H1 (cell line): ENCODE results near the gene RGS9BP. TPM values are rescaled to one million over a fixed set of nuclear protein-coding genes. Genes with fewer than 3 reads are reported as not detected.

Experiments used
- CTCF ChIA-PET: fragments of 300-600 bp; sonication (Branson Sonifier 250); formaldehyde crosslinking; loops from one replicate; lab custom pipeline; 2021; ENCODE audit not compliant: partially characterized antibody; lab: Charles Lee
- POLR2A ChIA-PET: fragments of 300-600 bp; sonication (Branson Sonifier 250); formaldehyde crosslinking; loops from one replicate; lab custom pipeline; 2021; ENCODE audit warnings: inconsistent platforms; ENCODE audit not compliant: partially characterized antibody; lab: Charles Lee
- DNase-seq, 2 experiments: peaks; one replicate each; pipeline versions ENCODE4 v3.0.0 to v3.0.0-alpha.2; 2010 to 2022; ENCODE audit warnings: low spot score in 2 of 2, low read depth in 1 of 2, mixed read lengths in 1 of 2
- FAIRE-seq: peaks from 2 replicates; lab custom pipeline; 2011; peaks lifted over from hg19 to GRCh38; lab: Jason Lieb, UNC
- H2AFZ ChIP-seq: 2 replicates; pipeline ENCODE4 v1.8.1; 2012; ENCODE audit warnings: low read length, inconsistent platforms
- H2AK5ac ChIP-seq: 2 replicates; pipeline ENCODE4 v1.6.1; 2013; ENCODE audit warnings: low read depth, low read length
- H2BK120ac ChIP-seq: replicated peaks from 2 replicates; pipeline ENCODE3; 2013; ENCODE audit warnings: low read depth, low read length, inconsistent platforms
- H2BK12ac ChIP-seq: 2 replicates; pipeline ENCODE4 v1.6.1; 2013; ENCODE audit warnings: low read depth, low read length
- H2BK15ac ChIP-seq: 2 replicates; pipeline ENCODE4 v1.6.1; 2013; ENCODE audit warnings: low read length
- H2BK20ac ChIP-seq: 2 replicates; pipeline ENCODE4 v1.6.1; 2013; ENCODE audit warnings: low read length
- H2BK5ac ChIP-seq: 2 replicates; pipeline ENCODE4 v1.6.1; 2013; ENCODE audit warnings: low read depth, low read length
- H3K14ac ChIP-seq: 2 replicates; pipeline ENCODE4 v1.6.1; 2013; ENCODE audit warnings: inconsistent platforms; ENCODE audit not compliant: insufficient read length
- H3K18ac ChIP-seq: 2 replicates; pipeline ENCODE4 v1.6.1; 2013; ENCODE audit warnings: low read length; ENCODE audit errors: extremely low read depth
- H3K23ac ChIP-seq: 2 replicates; pipeline ENCODE4 v1.6.1; 2013; ENCODE audit warnings: inconsistent platforms; ENCODE audit not compliant: insufficient read length
- H3K23me2 ChIP-seq: 2 replicates; pipeline ENCODE4 v1.6.1; 2013; ENCODE audit warnings: low read depth, low read length
- H3K27ac ChIP-seq: 2 replicates; pipeline ENCODE4 v1.6.1; 2011; ENCODE audit warnings: low read depth, low read length, inconsistent platforms
- H3K27me3 ChIP-seq, 4 experiments: replicated peaks in 1 of 4; 1 replicate in 1 of 4; 2 replicates in 3 of 4; pipeline versions ENCODE4 v1.6.1 to v1.8.1; 2011 to 2013; ENCODE audit warnings: low read length in 3 of 4, mild to moderate bottlenecking in 3 of 4, inconsistent platforms in 2 of 4, mixed read lengths in 2 of 4, moderate library complexity in 1 of 4; ENCODE audit not compliant: control insufficient read depth in 3 of 4, insufficient read depth in 3 of 4; ENCODE audit errors: extremely low read depth in 1 of 4
- H3K36me3 ChIP-seq, 4 experiments: 2 replicates each; pipeline versions ENCODE4 v1.6.1 to v1.8.1; 2011 to 2013; ENCODE audit warnings: mild to moderate bottlenecking in 4 of 4, low read length in 3 of 4, moderate library complexity in 2 of 4, control low read depth in 1 of 4, inconsistent platforms in 1 of 4; ENCODE audit not compliant: insufficient read depth in 4 of 4, control insufficient read depth in 2 of 4
- H3K4ac ChIP-seq: replicated peaks from 2 replicates; pipeline ENCODE3; 2013; ENCODE audit warnings: low read length, low read depth, mixed read lengths, inconsistent platforms; ENCODE audit not compliant: insufficient read length
- H3K4me1 ChIP-seq, 4 experiments: replicated peaks in 1 of 4; 1 replicate in 1 of 4; 2 replicates in 3 of 4; pipeline versions ENCODE4 v1.6.1 to v1.8.1; 2011 to 2013; ENCODE audit warnings: low read length in 3 of 4, inconsistent platforms in 2 of 4, mixed read lengths in 1 of 4; ENCODE audit not compliant: insufficient read depth in 4 of 4, control insufficient read depth in 3 of 4
- H3K4me2 ChIP-seq, 2 experiments: 2 replicates each; pipeline versions ENCODE4 v1.6.1 to v1.8.1; 2011 to 2013; ENCODE audit warnings: low read depth in 2 of 2, low read length in 2 of 2, control low read depth in 1 of 2, inconsistent platforms in 1 of 2, mild to moderate bottlenecking in 1 of 2; ENCODE audit not compliant: insufficient read depth in 1 of 2
- H3K4me3 ChIP-seq, 4 experiments: fragments of 200-600, 300-600 bp in 1 of 4; sonication (generic), shearing (Covaris generic), sonication (Bioruptor Twin) in 1 of 4; 2 replicates each; pipeline versions ENCODE4 v1.5.1 to v1.8.1; 2011 to 2016; ENCODE audit warnings: low read length in 4 of 4, low read depth in 3 of 4, control low read depth in 2 of 4, inconsistent platforms in 2 of 4, mild to moderate bottlenecking in 2 of 4, mixed read lengths in 1 of 4, moderate library complexity in 1 of 4; ENCODE audit not compliant: insufficient read depth in 2 of 4; ENCODE audit errors: extremely low read depth in 1 of 4
- H3K56ac ChIP-seq: replicated peaks from 2 replicates; pipeline ENCODE3; 2013; ENCODE audit warnings: low read depth, mild to moderate bottlenecking, mixed read lengths, low read length, inconsistent platforms; ENCODE audit not compliant: insufficient read length
- H3K79me1 ChIP-seq: 2 replicates; pipeline ENCODE4 v1.6.1; 2013; ENCODE audit warnings: low read depth, low read length, control low read depth
- H3K79me2 ChIP-seq, 2 experiments: 2 replicates each; pipeline versions ENCODE4 v1.6.1 to v1.8.1; 2012 to 2013; ENCODE audit warnings: low read length in 2 of 2, mild to moderate bottlenecking in 2 of 2, inconsistent platforms in 1 of 2; ENCODE audit not compliant: insufficient read depth in 2 of 2, control insufficient read depth in 1 of 2
- H3K9ac ChIP-seq, 4 experiments: replicated peaks in 1 of 4; 1 replicate in 1 of 4; 2 replicates in 3 of 4; pipeline versions ENCODE4 v1.6.1 to v1.8.1; 2011 to 2013; ENCODE audit warnings: low read depth in 3 of 4, low read length in 3 of 4, control low read depth in 2 of 4, mild to moderate bottlenecking in 2 of 4, moderate library complexity in 2 of 4, inconsistent platforms in 1 of 4; ENCODE audit errors: extremely low read depth in 1 of 4
- H3K9me3 ChIP-seq, 2 experiments: 2 replicates each; pipeline versions ENCODE4 v1.6.1 to v1.8.1; 2012 to 2013; ENCODE audit warnings: mild to moderate bottlenecking in 2 of 2, moderate library complexity in 2 of 2, control low read depth in 1 of 2, inconsistent platforms in 1 of 2, low read depth in 1 of 2, low read length in 1 of 2, mixed read lengths in 1 of 2; ENCODE audit not compliant: insufficient read depth in 2 of 2
- H4K20me1 ChIP-seq, 2 experiments: replicated peaks in 1 of 2; 2 replicates each; pipeline versions ENCODE3 to v1.8.1; 2011 to 2013; ENCODE audit warnings: inconsistent platforms in 2 of 2, low read length in 2 of 2, mild to moderate bottlenecking in 1 of 2; ENCODE audit not compliant: insufficient read depth in 2 of 2, control insufficient read depth in 1 of 2
- H4K5ac ChIP-seq: 2 replicates; pipeline ENCODE4 v1.6.1; 2013; ENCODE audit warnings: low read length, low read depth, mixed read lengths, inconsistent platforms; ENCODE audit not compliant: insufficient read length
- H4K8ac ChIP-seq: 2 replicates; pipeline ENCODE4 v1.8.0; 2013; ENCODE audit warnings: mild to moderate bottlenecking, moderate library complexity, low read length, inconsistent platforms; ENCODE audit not compliant: insufficient read depth; ENCODE audit errors: extremely low read depth
- H4K91ac ChIP-seq: replicated peaks from 2 replicates; pipeline ENCODE3; 2013; ENCODE audit warnings: low read length, mixed read lengths, inconsistent platforms; ENCODE audit not compliant: insufficient read length
- ATF3 ChIP-seq: IDR thresholded peaks from 2 replicates; pipeline ENCODE4 v1.6.1; 2011; ENCODE audit warnings: low read depth, mild to moderate bottlenecking, low read length; ENCODE audit not compliant: insufficient read depth
- CTBP2 ChIP-seq: IDR thresholded peaks from 2 replicates; pipeline ENCODE4 v1.7.0; 2011; ENCODE audit warnings: borderline replicate concordance, mild to moderate bottlenecking, moderate library complexity, mixed read lengths, low read length; ENCODE audit not compliant: insufficient read depth, insufficient read length
- CTCF ChIP-seq, 3 experiments: IDR thresholded peaks; 1 replicate in 2 of 3; 2 replicates in 1 of 3; pipeline versions ENCODE4 v1.5.1 to v1.6.1; 2011; ENCODE audit warnings: low read length in 3 of 3, mild to moderate bottlenecking in 3 of 3, inconsistent platforms in 2 of 3, low read depth in 1 of 3, moderate library complexity in 1 of 3; ENCODE audit not compliant: insufficient read depth in 1 of 3; ENCODE audit errors: control extremely low read depth in 1 of 3
- E2F6 ChIP-seq: IDR thresholded peaks from 2 replicates; pipeline ENCODE4 v1.6.1; 2012; ENCODE audit warnings: inconsistent platforms
- GTF2F1 ChIP-seq: IDR thresholded peaks from 2 replicates; pipeline ENCODE4 v1.6.1; 2012; ENCODE audit warnings: low read depth, low read length, improper control_type of control experiment, borderline replicate concordance
- KDM1A ChIP-seq: fragments of 200-600, 300-600 bp; sonication (generic); IDR thresholded peaks from 2 replicates; pipeline ENCODE4 v1.7.1; 2016; ENCODE audit warnings: mild to moderate bottlenecking, low read length, borderline replicate concordance
- KDM5A ChIP-seq: fragments of 200-600 bp; IDR thresholded peaks from 2 replicates; pipeline ENCODE4 v1.7.1; 2012; ENCODE audit warnings: mild to moderate bottlenecking, low read length, inconsistent platforms, mixed read lengths
- POLR2A ChIP-seq, 2 experiments: IDR thresholded peaks; 1 replicate in 1 of 2; 2 replicates in 1 of 2; pipeline ENCODE4 v1.6.1; 2011; ENCODE audit warnings: low read depth in 2 of 2, low read length in 2 of 2, mild to moderate bottlenecking in 2 of 2; ENCODE audit errors: control extremely low read depth in 1 of 2
- TBP ChIP-seq: IDR thresholded peaks from 2 replicates; pipeline ENCODE4 v1.6.1; 2011; ENCODE audit warnings: low read depth, low read length, improper control_type of control experiment
- WGBS, 2 experiments: shearing (Covaris generic) in 1 of 2; methylation state at CpG; one replicate each; pipeline versions ENCODE4 v1.1.6 to v1.1.7; 2013 to 2015; ENCODE audit warnings: low lambda C conversion rate in 2 of 2, mixed read lengths in 2 of 2, inconsistent platforms in 1 of 2, low coverage in 1 of 2, missing lambda C conversion rate in 1 of 2; ENCODE audit not compliant: insufficient replicate concordance in 2 of 2, insufficient coverage in 1 of 2, insufficient read length in 1 of 2; ENCODE audit errors: extremely low coverage in 1 of 2, missing lambda C conversion rate in 1 of 2; 5-methylcytosine and 5-hydroxymethylcytosine counted together
- polyA plus RNA-seq, 7 experiments: library from polyadenylated mRNA; depleted of rRNA in 3 of 7; stranded (reverse) in 5 of 7; unstranded in 2 of 7; fragments of >200 nt in 5 of 7; fragments of 200-250 nt in 2 of 7; gene quantifications; 1 replicate in 5 of 7; 2 replicates in 1 of 7; 4 replicates in 1 of 7; pipeline versions ENCODE4 v1.2.1 to v1.2.3, GENCODE V29; 2011 to 2013; ENCODE audit warnings: missing spikeins in 2 of 7, mixed read lengths in 2 of 7
- total RNA-seq: library from RNA; stranded (reverse); fragmentation: NEBNext Ultra II Directional; extraction: Animal tissue kit (Norgen Biotek cat#: 25700); gene quantifications from 2 replicates; pipeline ENCODE4 v1.2.1, GENCODE V29; 2021

Gene RGS9BP
- total and polyA plus RNA-seq, 2 of the 8 experiments (the other 6 are each of a cell fraction or from before 2014, with no cell fraction given): 0.11 to 0.26 TPM

GRCh38 chr19:32680986-32681385 lies 5.3 kb downstream of the RGS9BP start:
- WGBS, 2 experiments: 81% methylated on average over 2 of the region's 2 CpGs; no CpG with 5 or more reads in 1 of the 2 experiments
- Histone ChIP-seq H4K8ac (no peak overlapping the region), H2AK5ac (no peak overlapping the region), H2AFZ (no peak overlapping the region), H3K56ac (no peak overlapping the region), H4K91ac (no peak overlapping the region), H3K36me3 (peaks cover 0 to 6% (median 0%) of the 10 kb centered on the region in 4 experiments; a peak in 1 of 8 replicates), H3K79me2 (no peaks in the 10 kb centered on the region), H3K27ac (no peak overlapping the region), H3K4ac (no peak overlapping the region), H3K23ac (no peak overlapping the region), H3K79me1 (no peaks in the 10 kb centered on the region), H3K18ac (no peak overlapping the region), H3K4me2 (no peak overlapping the region), H3K14ac (no peak overlapping the region), H2BK120ac (no peak overlapping the region), H3K23me2 (peaks cover 2% of the 10 kb centered on the region; the same call in 1 of the 2 replicates), H2BK15ac (no peak overlapping the region), H2BK5ac (no peak overlapping the region), H3K27me3 (peaks cover 16 to 27% (median 20%) of the 10 kb centered on the region in 4 experiments), H3K9ac (no peak overlapping the region), H3K4me3 (no peak overlapping the region), H4K20me1 (peaks cover 0 to 1% of the 10 kb centered on the region in 2 experiments), H4K5ac (no peak overlapping the region), H3K4me1 (peaks cover 2 to 13% (median 9%) of the 10 kb centered on the region in 4 experiments; a peak in 6 of 7 replicates), H2BK20ac (no peak overlapping the region), H3K9me3 (no peaks in the 10 kb centered on the region; a peak in 1 of 4 replicates), H2BK12ac (no peak overlapping the region)
- CTCF ChIA-PET: interaction anchor here (1.2 kb wide), 1 partner anchor 29 kb away, joined by 3 read pairs; no protein-coding TSS in a partner anchor
- FAIRE-seq (no peak), DNase-seq (no peak)
- POLR2A ChIA-PET: no interaction called here
- no peak for TF ChIP-seq POLR2A (IDR thresholded peaks at IDR 0.05; ENCODE audit: control extremely low read depth in 1 of 2, low read depth in 2 of 2, low read length in 2 of 2)
- no peak for TF ChIP-seq CTBP2
- TF ChIP-seq KDM5A: no peak
- no peak for TF ChIP-seq ATF3
- TF ChIP-seq CTCF (IDR thresholded peaks at IDR 0.05; ENCODE audit: control extremely low read depth in 1 of 3, insufficient read depth in 1 of 3, low read depth in 1 of 3, low read length in 3 of 3): no peak
- no peak for TF ChIP-seq GTF2F1
- no peak for TF ChIP-seq E2F6
- TF ChIP-seq KDM1A: no peak
- no peak for TF ChIP-seq TBP
